HL-60 (cell line): ENCODE data around the gene POLH.

Experiments used
- DNase-seq, 2 experiments: peaks; one replicate each; pipeline ENCODE4 v3.0.0-alpha.2; 2010 to 2020; ENCODE audit warnings: low read depth in 1 of 2, low spot score in 1 of 2
- H3K27ac ChIP-seq: fragments of 250-450 bp; sonication (Bioruptor Pico); replicated peaks from 2 replicates; pipeline ENCODE4 v1.5.1; 2020; ENCODE audit warnings: mild to moderate bottlenecking, moderate library complexity
- H3K27me3 ChIP-seq: fragments of 250-450 bp; sonication (Bioruptor Pico); 2 replicates; pipeline ENCODE4 v1.5.1; 2021; ENCODE audit warnings: mild to moderate bottlenecking, moderate library complexity; ENCODE audit not compliant: insufficient read depth, poor library complexity, severe bottlenecking
- H3K4me3 ChIP-seq: replicated peaks from 2 replicates; pipeline ENCODE4 v1.5.1; 2011; ENCODE audit warnings: mild to moderate bottlenecking, control low read depth, low read length; ENCODE audit not compliant: insufficient read depth
- CTCF ChIP-seq: IDR thresholded peaks from one replicate; pipeline ENCODE4 v1.5.1; 2011; ENCODE audit warnings: low read length, control low read depth, inconsistent platforms; ENCODE audit not compliant: insufficient read depth
- GABPA ChIP-seq: IDR thresholded peaks from 2 replicates; pipeline ENCODE4 v1.6.1; 2012; ENCODE audit warnings: low read depth
- POLR2AphosphoS5 ChIP-seq: IDR thresholded peaks from 2 replicates; pipeline ENCODE4 v1.6.1; 2012; ENCODE audit warnings: low read depth
- SPI1 ChIP-seq: IDR thresholded peaks from 2 replicates; pipeline ENCODE4 v1.6.1; 2012; ENCODE audit warnings: low read depth, mild to moderate bottlenecking, borderline replicate concordance
- TF ChIP-seq, protein P1 (sequence below): IDR thresholded peaks from 2 replicates; pipeline ENCODE4 v1.6.1; 2012; ENCODE audit warnings: low read depth; ENCODE audit not compliant: insufficient replicate concordance

POLH gene

DNA sequence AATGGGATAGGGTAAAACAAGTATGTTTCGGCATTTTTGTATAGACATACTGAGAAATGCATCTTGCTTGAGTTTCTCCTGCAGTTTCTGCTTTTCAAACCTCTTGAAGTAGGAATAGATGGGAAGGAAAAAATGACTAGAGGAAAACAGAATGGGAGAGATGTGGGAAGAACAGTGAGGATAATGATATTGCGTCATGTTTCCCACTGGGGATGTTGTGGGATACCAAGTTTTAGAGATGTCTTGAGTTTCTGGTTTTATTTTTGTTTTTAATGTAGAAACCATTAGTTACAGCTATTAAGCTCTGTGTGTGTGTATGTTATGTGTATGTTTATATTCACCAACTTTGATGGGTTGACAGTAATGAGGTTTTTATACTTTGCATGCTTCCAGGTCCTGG is 24.6 kb downstream of the POLH start:
- no peak for DNase-seq
- H3K4me3 ChIP-seq: no peak overlapping the region
- no peak overlapping the region for H3K27ac ChIP-seq
- H3K27me3 ChIP-seq: no peaks in the 10 kb centered on the region
- TF ChIP-seq, protein P1, sequence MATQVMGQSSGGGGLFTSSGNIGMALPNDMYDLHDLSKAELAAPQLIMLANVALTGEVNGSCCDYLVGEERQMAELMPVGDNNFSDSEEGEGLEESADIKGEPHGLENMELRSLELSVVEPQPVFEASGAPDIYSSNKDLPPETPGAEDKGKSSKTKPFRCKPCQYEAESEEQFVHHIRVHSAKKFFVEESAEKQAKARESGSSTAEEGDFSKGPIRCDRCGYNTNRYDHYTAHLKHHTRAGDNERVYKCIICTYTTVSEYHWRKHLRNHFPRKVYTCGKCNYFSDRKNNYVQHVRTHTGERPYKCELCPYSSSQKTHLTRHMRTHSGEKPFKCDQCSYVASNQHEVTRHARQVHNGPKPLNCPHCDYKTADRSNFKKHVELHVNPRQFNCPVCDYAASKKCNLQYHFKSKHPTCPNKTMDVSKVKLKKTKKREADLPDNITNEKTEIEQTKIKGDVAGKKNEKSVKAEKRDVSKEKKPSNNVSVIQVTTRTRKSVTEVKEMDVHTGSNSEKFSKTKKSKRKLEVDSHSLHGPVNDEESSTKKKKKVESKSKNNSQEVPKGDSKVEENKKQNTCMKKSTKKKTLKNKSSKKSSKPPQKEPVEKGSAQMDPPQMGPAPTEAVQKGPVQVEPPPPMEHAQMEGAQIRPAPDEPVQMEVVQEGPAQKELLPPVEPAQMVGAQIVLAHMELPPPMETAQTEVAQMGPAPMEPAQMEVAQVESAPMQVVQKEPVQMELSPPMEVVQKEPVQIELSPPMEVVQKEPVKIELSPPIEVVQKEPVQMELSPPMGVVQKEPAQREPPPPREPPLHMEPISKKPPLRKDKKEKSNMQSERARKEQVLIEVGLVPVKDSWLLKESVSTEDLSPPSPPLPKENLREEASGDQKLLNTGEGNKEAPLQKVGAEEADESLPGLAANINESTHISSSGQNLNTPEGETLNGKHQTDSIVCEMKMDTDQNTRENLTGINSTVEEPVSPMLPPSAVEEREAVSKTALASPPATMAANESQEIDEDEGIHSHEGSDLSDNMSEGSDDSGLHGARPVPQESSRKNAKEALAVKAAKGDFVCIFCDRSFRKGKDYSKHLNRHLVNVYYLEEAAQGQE: no peak
- no peak for TF ChIP-seq GABPA

DNA sequence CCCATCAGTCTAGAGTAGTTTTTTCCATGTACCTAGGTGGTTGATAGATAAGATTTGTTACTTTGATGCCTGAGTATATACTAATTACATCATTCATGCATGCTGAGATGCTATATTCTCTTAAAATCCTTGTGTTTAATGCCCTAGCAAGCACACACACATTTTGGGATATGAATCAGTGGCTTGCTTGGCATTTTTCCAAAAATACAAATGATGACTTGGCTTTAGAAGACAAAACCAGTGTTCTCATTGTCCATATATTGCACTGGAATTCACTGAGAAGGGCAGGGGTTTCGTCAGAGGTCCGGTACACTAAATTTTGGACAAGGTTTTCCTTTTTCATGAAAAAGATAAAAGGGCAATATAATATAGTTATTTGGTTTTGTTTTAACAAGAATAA is 28.2 kb downstream of the POLH start:
- Histone ChIP-seq H3K27ac (no peak overlapping the region), H3K4me3 (no peak overlapping the region), H3K27me3 (no peaks in the 10 kb centered on the region)
- DNase-seq: no peak
- no peak for TF ChIP-seq CTCF
- TF ChIP-seq GABPA: no peak
- TF ChIP-seq POLR2AphosphoS5: no peak
- TF ChIP-seq, protein P1: no peak
- no peak for TF ChIP-seq SPI1

GRCh38 chr6:43606019-43606418 is 30.0 kb downstream of the POLH start:
- Histone ChIP-seq H3K27ac (no peak overlapping the region), H3K27me3 (no peaks in the 10 kb centered on the region), H3K4me3 (no peak overlapping the region)
- no peak for DNase-seq
- TF ChIP-seq SPI1 (no peak), POLR2AphosphoS5 (no peak), GABPA (no peak), CTCF (no peak)
- TF ChIP-seq, protein P1: no peak

- Histone ChIP-seq H3K27me3 (no peaks in the 10 kb centered on the region), H3K4me3 (no peak overlapping the region), H3K27ac (no peak overlapping the region)
- DNase-seq: peak; percentile 37 to 62
- TF ChIP-seq POLR2AphosphoS5 (no peak), CTCF (peak; percentile 80)
Observed at GRCh38 chr6:43608310-43608763, 32.4 kb downstream of the POLH start.
